Anterior cingulate cortex (tissue), 58 donors: ENCODE results near the gene DDI1.
"Not testable (repeated sequence)": the region's sequence is repeated elsewhere in the genome, so short reads cannot be mapped to it uniquely, and the experiment has no call there.

Source experiments
- DNase-seq, 58 donors: peaks; one replicate each; lab custom pipeline; 2025; lab: John Stamatoyannopoulos, UW

The DDI1 gene

DNA sequence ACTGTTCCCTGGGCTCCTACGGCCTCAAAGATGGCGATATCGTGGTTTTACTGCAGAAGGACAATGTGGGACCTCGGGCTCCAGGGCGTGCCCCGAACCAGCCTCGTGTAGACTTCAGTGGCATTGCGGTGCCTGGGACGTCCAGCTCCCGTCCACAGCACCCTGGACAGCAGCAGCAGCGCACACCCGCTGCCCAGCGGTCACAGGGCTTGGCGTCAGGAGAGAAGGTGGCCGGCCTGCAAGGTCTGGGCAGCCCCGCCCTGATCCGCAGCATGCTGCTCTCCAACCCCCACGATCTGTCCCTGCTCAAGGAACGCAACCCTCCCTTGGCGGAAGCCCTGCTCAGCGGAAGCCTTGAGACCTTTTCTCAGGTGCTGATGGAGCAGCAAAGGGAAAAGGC, 555 bp downstream of the DDI1 start:
- DNase-seq = no peak

DNA sequence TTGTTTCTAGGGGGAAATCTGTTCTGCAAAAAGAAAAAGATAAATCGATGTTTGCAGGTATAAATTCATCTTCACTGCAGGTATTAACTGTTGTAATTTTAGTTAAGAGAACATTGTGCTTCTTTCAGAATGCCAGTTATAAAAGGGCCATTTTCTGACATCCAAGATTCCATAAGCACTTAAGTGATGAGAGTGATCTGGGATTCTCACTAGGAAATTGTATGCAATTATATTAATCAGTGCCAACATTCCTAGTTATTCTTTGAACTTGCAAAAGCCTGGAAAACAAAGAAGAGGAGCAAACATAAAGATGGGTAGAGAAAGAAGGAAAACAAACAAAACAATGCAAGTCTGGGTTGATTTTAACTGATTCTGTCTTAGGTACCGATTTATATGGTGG, 5.4 kb downstream of the DDI1 start:
- DNase-seq = no peak

- no peak for DNase-seq
Measured at GRCh38 chr11:104043142-104043541, 6.7 kb downstream of the DDI1 start.

- DNase-seq = no peak
Measured at GRCh38 chr11:104043678-104044239, 7.3 kb downstream of the DDI1 start.

DNA sequence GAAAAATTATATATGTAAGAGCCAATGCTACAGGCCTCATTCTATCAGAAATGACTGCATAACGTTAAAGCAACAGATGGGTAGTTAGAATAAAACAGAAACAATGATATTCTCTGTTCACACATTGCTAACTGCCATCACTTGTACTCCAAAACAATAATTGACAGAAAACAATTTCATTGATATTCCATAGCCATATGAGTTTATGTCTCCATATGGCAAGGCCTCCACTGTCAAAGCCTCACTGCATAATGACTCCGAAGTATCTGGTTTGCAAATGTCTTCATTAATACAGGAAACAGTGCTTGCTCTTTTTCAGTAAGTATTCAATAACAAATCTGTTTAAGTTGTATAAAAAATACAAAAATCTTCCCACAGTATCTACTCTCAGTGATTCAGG, 9.9 kb downstream of the DDI1 start:
- DNase-seq = no peak

DNA sequence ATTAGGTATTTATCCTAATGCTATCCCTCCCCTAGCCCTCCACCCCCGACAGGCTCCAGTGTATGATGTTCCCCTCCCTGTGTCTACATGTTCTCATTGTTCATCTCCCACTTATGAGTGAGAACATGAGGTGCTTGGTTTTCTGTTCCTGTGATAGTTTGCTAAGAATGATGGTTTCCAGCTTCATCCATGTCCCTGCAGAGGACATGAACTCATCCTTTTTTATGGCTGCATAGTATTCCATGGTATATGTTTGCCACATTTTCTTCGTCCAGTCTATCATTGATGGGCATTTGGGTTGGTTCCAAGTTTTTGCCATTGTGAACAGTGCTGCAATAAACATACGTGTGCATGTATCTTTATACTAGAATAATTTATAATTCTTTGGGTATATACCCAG, 10.4 kb downstream of the DDI1 start:
- not testable (repeated sequence) for DNase-seq

DNA sequence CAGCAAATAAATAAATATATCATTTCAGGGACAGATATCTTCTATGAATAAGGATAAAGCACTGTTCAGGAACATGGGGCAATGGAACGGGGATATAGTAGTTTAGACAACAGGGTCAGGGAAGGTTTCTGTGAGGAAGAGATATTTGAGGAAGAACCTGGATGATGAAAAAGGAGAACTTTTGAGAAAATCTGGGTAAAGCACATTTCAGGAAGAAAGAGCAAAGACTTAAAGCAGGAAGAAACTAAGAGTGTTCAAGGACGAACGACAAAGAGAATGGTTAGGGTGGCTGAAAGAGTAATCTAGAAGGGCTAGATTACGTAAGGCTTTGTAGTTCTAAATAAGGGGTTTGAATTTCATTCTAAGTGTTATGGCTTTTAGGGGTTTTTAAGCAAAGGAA, 12.7 kb downstream of the DDI1 start:
- no peak for DNase-seq

DNA sequence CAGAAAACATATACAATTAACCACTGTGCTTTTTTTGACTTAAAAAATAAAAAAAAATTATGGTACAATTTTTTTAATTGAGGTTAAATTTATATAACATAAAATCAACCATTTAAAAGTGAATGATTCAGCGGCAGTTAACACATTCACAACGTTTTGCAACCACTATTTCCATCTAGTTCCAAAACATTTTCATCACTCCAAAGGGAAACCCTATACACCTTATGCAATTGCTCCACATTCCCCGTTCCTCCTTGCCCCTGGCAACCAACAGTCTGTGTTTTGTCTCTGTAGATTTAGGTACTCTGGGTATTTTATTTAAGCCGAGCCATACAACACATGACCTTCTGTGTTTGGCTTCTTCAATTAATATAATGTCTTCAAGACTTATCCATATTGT, 15.3 kb downstream of the DDI1 start:
- DNase-seq = no peak

GRCh38 chr11:104053743-104054478, 17.5 kb downstream of the DDI1 start:
- no peak for DNase-seq

- no peak for DNase-seq
Measured at GRCh38 chr11:104054911-104055529, 18.6 kb downstream of the DDI1 start.

GRCh38 chr11:104055596-104055995, 19.2 kb downstream of the DDI1 start:
- no peak for DNase-seq

GRCh38 chr11:104057908-104058307, 21.5 kb downstream of the DDI1 start:
- DNase-seq = no peak

- DNase-seq = no peak
Measured at GRCh38 chr11:104058680-104059079, 22.2 kb downstream of the DDI1 start.

GRCh38 chr11:104060004-104060794, 23.8 kb downstream of the DDI1 start:
- no peak for DNase-seq

- DNase-seq = no peak
Measured at GRCh38 chr11:104060820-104061219, 24.4 kb downstream of the DDI1 start.

GRCh38 chr11:104061853-104062521, 25.5 kb downstream of the DDI1 start:
- no peak for DNase-seq

DNA sequence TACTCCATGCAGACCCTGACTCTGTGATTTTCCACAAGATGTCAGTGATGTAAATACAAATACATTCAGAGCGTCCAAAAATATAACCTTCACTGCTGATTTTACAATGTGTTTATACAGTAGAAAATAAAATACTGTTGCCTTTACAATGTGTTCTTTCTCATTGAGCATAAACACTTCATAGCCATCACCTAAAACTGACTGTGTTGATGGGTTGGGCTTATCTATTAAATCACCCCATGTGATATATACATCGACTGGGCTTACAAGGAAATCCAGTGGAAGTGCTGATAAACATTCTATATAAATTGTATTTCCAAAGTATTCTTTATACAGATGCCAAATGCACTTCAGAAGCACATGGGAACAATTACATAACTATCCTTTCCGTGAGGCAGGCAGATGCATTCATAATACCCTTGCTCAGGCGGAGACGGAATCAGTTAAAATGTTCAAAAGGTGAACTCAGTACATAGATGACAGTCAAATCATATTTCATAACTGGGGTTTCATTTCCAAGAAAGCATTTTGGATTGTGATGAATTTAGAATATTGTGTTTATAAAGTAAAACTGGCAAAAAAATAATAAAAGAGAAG, 27.7 kb downstream of the DDI1 start:
- DNase-seq = no peak

GRCh38 chr11:104067534-104067933, 31.1 kb downstream of the DDI1 start:
- no peak for DNase-seq

- DNase-seq = peak in 9 of 58 donors; percentile 2 to 30 (median 7)
Measured at GRCh38 chr11:104073950-104074705, 37.7 kb downstream of the DDI1 start.

DNA sequence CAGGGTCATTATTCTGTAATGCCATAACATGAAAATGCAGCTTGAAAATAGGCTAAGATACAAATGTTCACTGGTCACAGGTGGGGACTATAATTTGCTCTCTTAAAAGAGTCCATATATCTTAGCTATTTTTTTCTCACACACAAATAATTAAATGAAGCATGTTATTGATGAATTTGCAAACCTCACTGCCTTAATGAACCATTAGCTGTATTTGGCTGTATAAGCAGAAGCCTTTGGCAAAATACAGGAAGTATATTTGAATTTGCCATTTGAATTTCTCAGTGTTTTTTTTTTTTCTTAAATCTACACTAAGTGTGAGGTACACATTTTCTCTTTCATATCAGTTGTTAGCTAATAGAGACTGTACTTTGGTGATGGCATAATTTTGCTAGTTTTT, 38.7 kb downstream of the DDI1 start:
- no peak for DNase-seq
